DMS153 treated with DMSO at 0.1 percent for 48 hours (cell line): ENCODE measurements around the gene CPLX1.
"Not testable (repeated sequence)": the region's sequence is repeated elsewhere in the genome, so short reads cannot be mapped to it uniquely, and the experiment has no call there.

Source experiments
- DNase-seq: peaks from one replicate; lab custom pipeline; 2025; ENCODE audit not compliant: unreplicated experiment; lab: John Stamatoyannopoulos, UW

The CPLX1 gene

DNA sequence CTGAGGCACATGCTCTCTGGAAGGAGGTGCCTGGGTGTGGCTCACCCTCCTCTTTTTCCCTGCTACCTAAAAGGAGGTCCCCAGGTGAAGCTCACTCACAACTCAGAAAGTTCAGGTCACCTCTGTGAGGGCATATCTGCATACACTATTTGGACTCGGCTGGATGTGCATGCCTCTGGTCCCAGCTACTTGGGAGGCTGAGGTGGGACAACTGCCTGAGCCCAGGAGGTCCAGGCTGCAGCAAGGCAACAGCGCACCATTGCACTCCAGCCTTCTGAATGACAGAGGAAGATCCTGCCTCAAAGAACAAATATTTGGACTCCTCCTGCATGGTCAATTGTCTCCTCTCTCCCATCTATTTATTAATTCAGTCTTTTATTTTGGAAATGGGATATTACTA is 46.4 kb downstream of the CPLX1 start:
- no peak for DNase-seq

DNA sequence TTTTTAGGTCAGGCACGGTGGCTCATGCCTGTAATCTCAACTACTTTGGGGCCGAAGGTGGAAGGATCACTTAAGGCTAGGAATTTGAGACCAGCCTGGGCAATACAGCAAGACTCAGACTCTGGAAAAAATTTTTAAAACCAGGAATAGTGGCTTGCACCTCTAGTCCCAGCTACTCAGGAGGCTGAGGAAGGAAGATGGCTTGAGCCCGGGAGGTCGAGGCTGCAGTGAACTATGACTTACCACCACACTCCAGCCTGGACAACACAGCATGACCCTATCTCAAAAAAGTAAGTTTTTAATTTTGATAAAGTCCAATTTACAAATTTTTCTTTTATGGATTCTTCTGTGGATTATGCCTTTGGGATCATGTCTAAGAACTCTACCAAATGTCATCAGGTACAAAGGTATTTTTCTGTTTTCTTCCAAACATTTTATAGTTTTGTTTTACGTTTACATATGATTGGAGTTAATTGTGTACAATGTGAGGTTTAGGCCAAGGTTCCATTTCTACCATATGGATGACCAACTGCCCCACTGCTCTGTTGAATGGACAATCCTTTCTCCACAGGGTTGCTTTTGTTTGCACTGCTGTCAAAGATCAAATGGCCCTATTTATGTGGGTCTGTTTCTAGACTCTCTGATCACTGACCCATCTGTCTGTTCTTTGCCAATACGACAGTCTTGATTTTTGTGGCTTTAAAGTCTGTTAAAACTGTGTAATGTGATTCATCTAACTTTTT is 48.2 kb downstream of the CPLX1 start:
- no peak for DNase-seq

DNA sequence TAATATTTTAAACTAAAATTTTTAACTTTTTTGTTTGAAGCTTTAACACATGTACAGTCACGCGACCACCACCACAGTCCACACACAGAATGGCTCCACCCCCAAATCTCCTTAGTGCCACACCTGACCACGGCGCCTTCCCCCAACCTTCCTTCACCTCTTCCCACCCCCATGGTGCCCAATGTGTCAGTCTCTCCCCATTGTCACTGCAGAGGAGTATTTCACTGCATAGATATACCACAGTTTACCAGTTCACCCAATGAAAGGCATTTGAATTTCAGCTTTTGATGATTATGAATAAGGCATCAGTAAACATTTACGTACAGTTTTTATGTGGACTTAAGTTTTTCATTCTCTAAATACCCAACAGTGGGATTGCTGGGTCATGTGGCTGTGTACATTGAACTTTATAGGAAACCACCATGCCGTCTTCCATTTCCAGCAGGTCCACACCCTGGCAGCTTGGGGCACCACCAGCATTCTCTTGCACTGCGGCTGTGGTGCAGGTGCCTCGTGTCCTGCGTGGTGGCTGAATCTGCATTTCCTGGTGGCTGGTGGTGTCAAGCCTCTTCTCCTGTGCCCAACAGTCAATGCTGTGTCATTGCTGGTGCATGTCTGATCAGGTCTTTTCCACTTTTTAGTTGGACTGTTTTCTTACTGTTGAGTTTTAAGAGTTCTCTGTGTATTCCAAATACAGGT is 49.0 kb downstream of the CPLX1 start:
- DNase-seq, result no peak

DNA sequence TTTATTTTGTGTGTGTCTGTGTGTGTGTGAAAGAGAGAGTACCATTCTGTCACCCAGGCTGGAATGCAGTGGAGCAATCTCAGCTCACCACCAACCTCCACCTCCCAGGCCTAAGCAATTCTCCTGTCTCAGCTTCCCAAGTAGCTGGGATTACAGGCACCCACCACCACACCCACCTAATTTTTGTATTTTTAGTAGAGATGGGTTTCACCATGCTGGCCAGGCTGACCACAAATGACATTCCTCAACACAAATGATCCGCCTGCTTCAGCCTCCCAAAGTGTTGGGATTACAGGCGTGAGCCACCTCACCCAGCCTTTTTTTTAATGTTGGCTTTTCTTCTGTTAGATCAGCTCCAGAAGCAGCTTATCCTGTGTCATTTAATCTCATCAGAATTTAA is 50.4 kb downstream of the CPLX1 start:
- not testable (repeated sequence) for DNase-seq

DNA sequence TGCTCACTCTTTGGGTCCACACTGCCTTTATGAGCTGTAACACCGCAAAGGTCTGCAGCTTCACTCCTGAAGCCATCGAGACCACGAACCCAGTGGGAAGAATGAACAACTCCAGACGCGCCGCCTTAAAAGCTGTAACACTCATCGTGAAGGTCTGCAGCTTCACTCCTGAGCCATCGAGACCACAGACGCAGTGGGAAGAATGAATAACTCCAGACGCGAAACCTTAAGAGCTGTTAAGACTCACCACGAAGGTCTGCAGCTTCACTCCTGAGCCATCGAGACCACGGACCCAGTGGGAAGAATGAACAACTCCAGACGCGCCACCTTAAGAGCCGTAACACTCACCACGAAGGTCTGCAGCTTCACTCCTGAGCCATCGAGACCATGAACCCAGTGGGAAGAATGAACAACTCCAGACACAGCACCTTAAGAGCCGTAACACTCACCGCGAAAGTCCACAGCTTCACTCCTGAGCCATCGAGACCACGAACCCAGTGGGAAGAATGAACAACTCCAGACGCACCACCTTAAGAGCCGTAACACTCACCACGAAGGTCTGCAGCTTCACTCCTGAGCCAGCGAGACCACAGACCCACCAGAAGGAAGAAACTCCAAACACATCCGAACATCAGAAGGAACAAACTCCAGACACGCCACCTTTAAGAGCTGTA is 51.4 kb downstream of the CPLX1 start:
- DNase-seq, result not testable (repeated sequence)

DNA sequence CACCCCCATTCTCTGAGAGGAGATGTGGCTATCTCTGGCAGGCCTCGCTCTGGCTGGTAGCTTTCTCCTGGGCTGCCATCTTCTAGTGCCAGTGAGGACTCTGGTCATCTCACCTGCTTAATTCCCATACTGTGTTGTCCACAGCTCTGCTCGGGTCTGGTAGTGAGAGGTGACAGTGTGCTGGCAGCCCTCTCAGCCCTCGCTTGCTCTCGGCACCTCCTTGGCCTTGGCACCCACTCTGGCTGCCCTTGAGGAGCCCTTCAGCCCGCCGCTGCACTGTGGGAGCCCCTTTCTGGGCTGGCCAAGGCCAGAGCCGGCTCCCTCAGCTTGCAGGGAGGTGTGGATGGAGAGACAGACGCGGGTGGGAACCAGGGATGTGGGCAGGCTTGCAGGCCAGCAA is 52.7 kb downstream of the CPLX1 start:
- DNase-seq, result no peak

DNA sequence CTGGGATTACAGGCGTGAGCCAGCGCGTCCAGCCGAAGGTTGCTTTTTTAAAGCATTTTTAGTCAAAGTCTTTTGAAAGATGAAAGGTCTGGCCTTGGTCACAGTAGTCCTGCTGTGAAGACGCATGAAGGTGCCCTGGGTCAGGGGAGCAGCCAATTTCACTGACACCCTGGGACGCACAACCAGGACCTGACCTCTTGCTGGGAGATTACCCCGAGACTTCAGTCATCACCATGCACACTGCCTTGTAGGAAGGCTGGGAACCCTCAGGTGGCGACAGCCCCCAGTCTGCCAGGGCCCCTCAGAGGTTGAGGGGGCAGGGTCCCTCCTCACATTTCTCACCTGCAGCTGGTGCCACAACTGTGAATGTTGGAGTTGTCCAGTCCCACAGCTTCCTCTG is 53.2 kb downstream of the CPLX1 start:
- no peak for DNase-seq

DNA sequence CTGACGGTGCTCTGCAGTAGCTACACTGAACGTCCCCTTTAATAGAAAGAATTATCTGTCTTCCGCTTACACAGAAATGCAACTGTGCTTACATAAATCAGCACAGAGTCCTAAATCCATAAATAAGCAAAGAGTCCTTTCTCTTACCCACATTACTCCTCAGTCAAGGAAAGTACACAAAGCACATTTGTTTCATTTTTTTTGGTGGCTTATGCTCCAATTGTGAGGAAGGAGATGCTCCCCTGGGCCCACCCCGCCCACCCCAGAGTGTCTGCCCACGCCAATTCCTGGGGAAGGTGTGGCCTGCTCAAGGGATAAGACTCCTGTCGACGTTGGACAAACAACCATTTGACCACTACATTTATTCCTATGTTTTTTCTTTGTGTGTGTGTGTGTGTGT is 53.8 kb downstream of the CPLX1 start:
- no peak for DNase-seq

DNA sequence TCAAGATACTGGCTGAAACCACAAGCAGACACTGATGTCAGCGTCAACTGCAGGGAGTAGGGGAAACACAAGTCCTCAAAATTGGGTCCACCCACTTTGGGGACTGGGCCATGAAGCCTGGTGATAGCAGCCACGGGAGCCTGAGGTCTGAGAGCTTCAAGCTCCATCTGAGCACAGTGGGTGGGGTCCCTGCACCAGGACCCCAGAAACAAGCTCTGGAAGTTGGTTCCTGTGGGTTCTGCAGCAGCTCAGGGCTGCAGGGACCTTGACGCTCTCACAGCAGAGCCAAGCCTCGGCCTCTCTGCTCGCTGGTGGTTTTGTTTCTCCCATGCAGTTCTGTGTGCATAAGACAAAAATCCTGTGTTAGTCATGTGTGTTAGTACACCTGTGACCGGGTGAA is 54.5 kb downstream of the CPLX1 start:
- no peak for DNase-seq

DNA sequence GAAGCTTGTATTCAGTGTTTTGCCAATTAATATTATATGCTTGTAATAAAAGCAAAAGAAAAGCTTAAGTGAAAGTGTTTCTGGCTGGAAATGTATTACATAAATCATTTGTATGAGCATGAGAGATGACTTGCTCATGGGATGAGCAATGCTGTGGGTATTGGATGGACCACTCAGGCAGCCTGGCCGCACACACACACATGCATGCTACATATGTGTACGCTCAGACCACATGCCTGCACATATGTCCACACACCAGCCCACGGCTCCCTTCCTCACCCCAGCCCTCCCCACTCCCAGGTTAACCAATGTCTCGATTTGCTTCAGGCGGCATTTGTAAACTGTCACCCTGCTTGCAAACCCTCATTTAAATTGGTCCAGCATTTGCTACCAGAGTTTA is 55.9 kb downstream of the CPLX1 start:
- no peak for DNase-seq

DNA sequence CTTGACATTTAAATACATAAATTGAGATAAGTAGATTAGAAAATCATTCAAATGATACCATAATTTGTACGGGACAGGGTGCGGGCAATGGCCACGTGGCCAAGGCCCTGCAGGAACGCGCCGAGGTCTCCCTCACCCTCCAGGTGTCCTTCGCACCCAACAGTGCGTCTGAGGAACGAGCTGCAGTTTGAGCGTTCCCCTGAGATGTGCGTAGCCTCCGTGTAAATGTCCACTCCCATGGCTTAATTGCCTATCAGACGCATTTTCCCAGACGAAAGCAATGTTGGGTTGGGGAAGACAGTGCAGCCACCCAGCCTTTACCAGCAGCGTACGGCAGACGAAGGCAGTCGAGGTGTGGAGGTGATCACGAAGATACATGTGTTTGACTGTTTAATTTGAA is 56.4 kb downstream of the CPLX1 start:
- no peak for DNase-seq

DNA sequence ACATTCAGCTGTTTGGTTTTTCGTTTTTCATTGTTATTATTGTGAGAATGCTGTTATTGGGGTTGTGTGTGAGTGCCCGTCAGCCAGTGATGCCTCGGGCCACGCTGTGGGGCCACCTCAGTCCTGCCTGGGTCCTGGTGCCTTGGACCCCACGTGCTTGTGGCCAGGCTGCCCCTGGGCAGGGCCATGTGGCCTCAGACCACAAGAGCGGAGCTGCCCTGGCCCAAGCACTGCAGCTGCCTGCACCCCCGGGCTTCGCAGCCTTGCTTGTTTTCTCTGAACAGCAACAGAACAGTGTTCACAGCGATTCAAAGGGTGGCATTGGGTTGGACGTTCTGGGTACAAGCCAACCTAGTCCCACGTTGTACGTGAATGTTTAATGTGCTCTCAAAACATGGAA is 56.9 kb downstream of the CPLX1 start:
- no peak for DNase-seq

DNA sequence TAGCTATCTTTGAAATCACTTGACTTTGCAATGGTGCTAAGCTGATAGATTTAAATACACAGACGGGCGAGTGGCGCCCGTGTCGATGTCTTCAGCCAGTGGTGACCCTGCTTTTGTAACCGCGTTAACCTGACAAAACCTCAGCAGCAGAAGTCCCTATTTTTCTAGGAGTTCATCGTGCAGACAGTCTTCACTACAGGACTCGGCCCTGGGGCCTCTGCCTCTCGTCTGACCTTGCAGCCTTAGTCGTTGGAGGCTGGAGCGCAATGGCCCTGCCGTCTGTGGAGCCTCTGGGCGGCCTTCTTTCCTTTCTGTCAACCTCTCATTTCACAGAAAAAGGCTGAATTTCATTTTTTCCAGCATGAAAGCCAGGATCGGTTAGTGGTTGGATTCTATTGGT is 57.9 kb downstream of the CPLX1 start:
- DNase-seq, result no peak

DNA sequence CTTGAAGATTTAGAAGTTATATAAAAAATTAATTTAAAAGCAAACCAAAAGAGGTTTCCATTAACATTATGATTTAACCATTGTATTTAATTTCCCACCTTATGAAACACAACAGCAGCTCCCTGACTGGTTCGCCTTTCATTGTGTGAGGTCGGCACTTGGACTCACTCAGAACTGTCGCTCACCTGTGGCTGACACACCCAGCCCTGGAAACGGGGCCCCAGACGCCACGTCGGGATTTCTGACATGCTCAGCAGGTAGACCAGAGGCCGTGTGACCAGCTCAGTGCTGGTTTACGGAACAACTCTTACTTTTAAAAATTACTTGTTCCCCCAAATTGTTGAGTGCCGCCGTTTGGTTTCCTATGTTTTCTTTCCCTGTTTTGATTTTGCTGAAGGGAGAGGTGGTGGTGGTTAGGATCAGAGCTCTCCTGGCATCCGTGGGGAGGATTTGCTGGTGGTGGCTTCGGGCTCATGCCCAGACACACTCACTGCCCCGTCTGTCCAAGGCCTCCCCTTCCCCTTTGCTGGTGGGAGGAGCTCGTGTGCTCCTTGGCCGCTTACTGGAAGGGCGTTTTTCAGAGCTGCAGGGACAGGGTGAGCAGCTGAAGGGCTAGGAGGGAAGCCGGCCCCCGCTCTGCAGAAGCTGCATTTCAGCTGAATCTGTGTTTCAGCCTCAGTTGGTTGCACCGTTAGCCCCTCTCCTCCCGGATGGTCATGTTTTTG is 59.2 kb downstream of the CPLX1 start:
- no peak for DNase-seq

DNA sequence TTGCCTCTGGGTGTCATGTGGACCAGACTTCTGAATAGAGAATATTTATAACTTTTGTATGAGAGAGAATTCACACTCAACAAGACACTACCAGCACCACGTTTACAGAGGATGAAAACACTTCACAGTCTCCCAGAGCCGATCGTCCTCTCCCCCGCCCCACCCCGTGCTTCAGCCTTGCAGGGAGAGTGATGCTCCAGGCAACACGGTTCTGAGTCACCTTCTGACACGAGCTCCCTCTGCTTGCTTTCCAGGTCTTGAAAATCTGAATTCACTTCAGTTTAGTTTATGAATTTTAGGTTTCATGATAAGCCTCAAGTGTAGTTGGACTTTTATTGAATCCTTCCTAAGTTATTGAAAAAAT is 59.8 kb downstream of the CPLX1 start:
- no peak for DNase-seq

DNA sequence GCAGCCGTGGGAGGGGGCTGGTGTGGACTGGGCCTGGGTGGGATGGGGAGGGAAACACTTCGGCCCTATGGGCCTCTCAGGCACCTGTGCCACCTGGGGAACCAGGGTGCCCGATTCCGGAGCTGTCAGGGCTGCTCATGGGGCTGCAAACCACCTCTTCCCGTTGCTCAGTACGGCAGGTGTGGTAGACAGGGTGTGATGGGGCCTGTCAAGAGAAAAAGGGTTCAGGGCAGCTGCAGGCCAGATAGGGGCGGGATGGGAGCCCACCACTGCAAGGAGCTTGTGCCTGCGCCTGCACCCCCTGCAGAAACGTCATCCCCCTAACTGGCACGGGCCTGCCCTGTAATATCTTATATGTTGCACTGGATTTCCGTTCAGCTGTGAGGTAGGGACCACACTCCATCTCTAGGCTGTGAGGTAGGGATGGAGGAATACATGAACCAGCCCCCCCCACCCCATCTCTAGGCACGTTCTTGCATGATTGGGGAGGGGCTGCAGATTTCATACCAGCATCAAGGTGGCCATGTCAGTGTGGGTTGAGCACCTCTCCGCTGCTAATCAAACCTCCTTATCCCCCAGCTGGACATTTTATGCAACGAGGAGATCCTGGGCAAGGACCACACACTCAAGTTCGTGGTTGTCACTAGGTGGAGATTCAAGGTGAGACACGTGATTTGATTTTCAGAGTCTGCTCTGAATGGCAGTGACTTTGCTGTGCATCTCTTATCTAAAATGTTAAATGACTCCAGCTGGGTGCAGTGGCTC is 61.3 kb downstream of the CPLX1 start:
- DNase-seq, result no peak

DNA sequence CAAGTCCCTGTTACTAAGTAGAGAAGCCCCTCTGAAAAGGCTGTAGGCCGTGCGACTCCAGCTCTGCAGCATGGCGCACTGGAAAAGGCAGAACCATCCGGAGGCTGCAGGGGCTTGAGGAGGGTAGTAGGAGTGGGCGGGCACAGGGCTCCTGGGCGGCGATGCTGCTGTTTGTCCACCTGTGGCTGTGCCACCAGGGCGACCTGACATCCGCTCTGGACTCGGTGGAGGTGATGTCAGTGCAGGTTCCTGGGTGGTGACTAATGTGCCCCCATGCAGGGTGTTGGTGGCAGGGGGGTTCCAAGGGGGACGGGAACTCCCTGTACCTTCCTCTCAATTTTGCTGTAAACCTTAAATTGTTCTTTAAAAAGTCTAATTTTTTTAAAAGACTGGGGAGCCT is 62.0 kb downstream of the CPLX1 start:
- no peak for DNase-seq

DNA sequence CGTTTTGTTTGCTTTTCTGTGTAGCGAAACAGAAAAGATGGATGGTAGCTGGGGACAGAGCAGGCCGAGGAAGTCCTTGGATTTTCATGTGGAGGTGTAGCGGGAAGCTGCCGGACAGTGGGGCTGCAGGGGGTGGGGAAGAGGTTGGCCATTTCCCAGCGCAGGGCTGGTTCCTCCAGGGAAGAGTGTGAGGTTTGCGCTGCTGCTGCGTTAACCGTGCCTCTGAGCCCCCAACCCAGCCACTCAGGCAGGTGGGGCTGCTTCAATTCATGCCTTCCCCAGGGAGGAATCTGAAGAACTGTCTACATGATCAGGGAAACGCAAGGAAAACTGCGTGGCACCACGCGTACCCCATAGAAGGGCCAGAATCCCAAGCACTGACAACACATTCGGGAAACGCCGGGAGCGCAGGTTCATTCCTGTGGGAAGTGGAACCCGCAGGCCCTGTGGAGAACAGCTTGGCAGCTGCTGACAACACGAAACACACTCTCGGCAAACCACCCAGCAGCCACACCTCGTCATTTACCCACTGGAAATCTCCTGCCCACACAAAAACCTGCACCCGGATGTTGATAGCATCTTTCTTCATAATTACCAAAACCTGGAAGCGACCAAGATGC is 62.6 kb downstream of the CPLX1 start:
- no peak for DNase-seq

DNA sequence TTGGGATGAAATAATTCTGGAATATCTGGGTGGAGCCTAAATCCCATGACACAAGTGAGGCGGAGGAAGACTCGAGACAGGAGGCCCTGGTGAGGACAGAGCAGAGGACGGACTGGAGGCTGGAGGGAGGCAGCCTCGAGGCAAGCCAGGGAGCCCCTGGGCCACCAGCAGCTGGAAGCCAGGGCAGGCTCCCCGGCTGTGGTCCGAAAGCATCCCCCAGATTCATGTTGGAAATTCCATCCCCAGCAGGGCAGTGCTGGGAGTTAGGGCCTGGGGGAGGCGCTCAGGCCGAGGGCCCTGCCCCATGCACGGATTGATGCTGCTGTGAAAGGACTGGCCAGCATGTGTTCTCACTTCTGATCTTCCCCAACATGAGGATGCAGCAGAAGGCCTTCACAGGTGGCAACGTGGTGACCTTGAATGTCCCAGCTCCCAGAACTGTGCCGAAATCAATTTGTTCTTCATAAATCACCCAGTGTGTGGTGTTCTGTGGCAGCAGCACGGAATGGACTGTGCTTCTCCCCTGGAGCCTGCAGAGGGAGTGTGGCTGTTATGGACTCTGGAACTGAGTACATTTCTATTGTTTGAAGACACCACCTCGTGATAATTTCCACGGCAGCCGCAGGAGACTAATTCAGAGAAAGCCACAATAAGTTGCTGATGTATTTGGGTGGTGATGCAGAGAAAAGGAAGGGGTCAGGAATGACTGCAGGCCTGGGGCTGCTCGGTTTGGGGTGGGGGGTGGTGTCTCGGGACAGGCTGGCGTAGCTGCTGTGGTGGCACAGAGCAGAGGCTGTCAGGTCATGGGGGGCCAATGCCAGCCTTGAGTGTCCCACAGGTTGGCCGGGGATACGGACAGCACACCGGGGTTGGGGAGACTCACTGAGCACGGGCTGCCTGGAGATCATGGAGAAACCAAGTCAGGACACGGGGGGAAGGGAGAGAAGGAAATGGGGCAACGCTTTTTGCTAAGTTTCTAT is 63.4 kb downstream of the CPLX1 start:
- DNase-seq, result no peak
